Measurements from ENCODE around the gene NAA10. TPM values are rescaled to one million over a fixed set of nuclear protein-coding genes. Genes with fewer than 3 reads are reported as not detected.

The NAA10 gene
- total and polyA plus RNA-seq, 2 donors from 2014 or later = 79.3 to 120 TPM

- peak in 1 of 5 donors; percentile 80 for DNase-seq
- Histone ChIP-seq H3K9ac (ENCODE audit: low read length in 3 of 3) (no peak overlapping the region), H3K27ac (ENCODE audit: low read depth in 2 of 2, low read length in 2 of 2) (no peak overlapping the region), H3K36me3 (ENCODE audit: control insufficient read depth in 2 of 3, insufficient read depth in 3 of 3, low read length in 3 of 3) (no peaks in the 10 kb centered on the region), H3K9me3 (ENCODE audit: control insufficient read depth in 2 of 3, insufficient read depth in 1 of 3, low read length in 3 of 3) (no peaks in the 10 kb centered on the region), H3K27me3 (ENCODE audit: control insufficient read depth, insufficient read depth, low read length) (no peaks in the 10 kb centered on the region), H3K4me3 (ENCODE audit: low read length in 3 of 3) (no peak overlapping the region), H3K4me1 (ENCODE audit: control insufficient read depth in 2 of 3, insufficient read depth in 2 of 3, low read depth in 1 of 3, low read length in 3 of 3) (peaks cover 0 to 4% (median 0%) of the 10 kb centered on the region in 3 donors)
- intact Hi-C loops (cut with DNase I) = no loop called here
- no peak for TF ChIP-seq CTCF (IDR thresholded peaks at IDR 0.05; ENCODE audit: borderline replicate concordance, extremely low read depth, insufficient read depth)
- FAIRE-seq = no peak
Measured at GRCh38 chrX:153907456-153907855, 27.4 kb downstream of the NAA10 start.

GRCh38 chrX:153906126-153906917 is 28.5 kb downstream of the NAA10 start:
- intact Hi-C loops (cut with DNase I) = no loop called here
- no peak for TF ChIP-seq CTCF (IDR thresholded peaks at IDR 0.05; ENCODE audit: borderline replicate concordance, extremely low read depth, insufficient read depth)
- no peak for FAIRE-seq
- no peaks in the 10 kb centered on the region for H3K27me3 ChIP-seq (ENCODE audit: control insufficient read depth, insufficient read depth, low read length)
- H3K9me3 ChIP-seq (ENCODE audit: control insufficient read depth in 2 of 3, insufficient read depth in 1 of 3, low read length in 3 of 3) = no peaks in the 10 kb centered on the region
- no peak overlapping the region for H3K27ac ChIP-seq (ENCODE audit: low read depth in 2 of 2, low read length in 2 of 2)
- H3K36me3 ChIP-seq (ENCODE audit: control insufficient read depth in 2 of 3, insufficient read depth in 3 of 3, low read length in 3 of 3) = no peaks in the 10 kb centered on the region
- H3K4me3 ChIP-seq (ENCODE audit: low read length in 3 of 3) = no peak overlapping the region
- no peak overlapping the region for H3K9ac ChIP-seq (ENCODE audit: low read length in 3 of 3)
- peaks cover 0 to 7% (median 0%) of the 10 kb centered on the region in 3 donors for H3K4me1 ChIP-seq (ENCODE audit: control insufficient read depth in 2 of 3, insufficient read depth in 2 of 3, low read depth in 1 of 3, low read length in 3 of 3)
- peak in 1 of 5 donors; percentile 72 for DNase-seq

- DNase-seq (peak in 1 of 5 donors; percentile 72), FAIRE-seq (no peak)
- intact Hi-C loops (cut with DNase I) = no loop called here
- Histone ChIP-seq H3K9ac (ENCODE audit: low read length in 3 of 3) (no peak overlapping the region), H3K4me1 (ENCODE audit: control insufficient read depth in 2 of 3, insufficient read depth in 2 of 3, low read depth in 1 of 3, low read length in 3 of 3) (peaks cover 0 to 8% (median 0%) of the 10 kb centered on the region in 3 donors), H3K4me3 (ENCODE audit: low read length in 3 of 3) (no peak overlapping the region), H3K27me3 (ENCODE audit: control insufficient read depth, insufficient read depth, low read length) (no peaks in the 10 kb centered on the region), H3K9me3 (ENCODE audit: control insufficient read depth in 2 of 3, insufficient read depth in 1 of 3, low read length in 3 of 3) (no peaks in the 10 kb centered on the region), H3K27ac (ENCODE audit: low read depth in 2 of 2, low read length in 2 of 2) (no peak overlapping the region), H3K36me3 (ENCODE audit: control insufficient read depth in 2 of 3, insufficient read depth in 3 of 3, low read length in 3 of 3) (no peaks in the 10 kb centered on the region)
- no peak for TF ChIP-seq CTCF (IDR thresholded peaks at IDR 0.05; ENCODE audit: borderline replicate concordance, extremely low read depth, insufficient read depth)
Measured at GRCh38 chrX:153905481-153906095, 29.2 kb downstream of the NAA10 start.

All from kidney (tissue), 14 donors.